Measurements from ENCODE around the gene ARFGEF2.

Gene ARFGEF2

DNA sequence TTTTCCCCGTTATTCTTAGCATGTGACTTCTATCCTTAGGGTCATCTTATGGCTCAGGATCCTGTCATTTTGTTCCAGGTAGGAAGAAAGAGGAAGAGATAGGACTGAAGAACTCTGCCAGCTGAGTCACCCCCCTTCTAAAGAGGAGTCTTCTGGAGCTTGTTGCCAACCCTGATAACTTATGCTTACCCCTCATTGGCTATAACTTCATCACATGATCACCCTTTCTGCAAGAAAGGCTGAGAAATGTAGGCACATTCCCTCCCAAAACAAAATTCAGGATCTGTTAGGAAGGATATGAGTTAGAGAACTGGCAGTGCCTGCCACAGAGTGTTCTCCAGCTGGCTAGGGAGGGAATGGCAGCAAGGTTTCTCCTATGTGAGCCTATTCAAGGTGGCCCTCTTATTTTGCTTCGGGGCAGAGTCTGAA lies 35.6 kb downstream of the ARFGEF2 start:
- H3K4me3 ChIP-seq (ENCODE audit: low read depth, low read length): no peak overlapping the region
- TF ChIP-seq, protein P1, sequence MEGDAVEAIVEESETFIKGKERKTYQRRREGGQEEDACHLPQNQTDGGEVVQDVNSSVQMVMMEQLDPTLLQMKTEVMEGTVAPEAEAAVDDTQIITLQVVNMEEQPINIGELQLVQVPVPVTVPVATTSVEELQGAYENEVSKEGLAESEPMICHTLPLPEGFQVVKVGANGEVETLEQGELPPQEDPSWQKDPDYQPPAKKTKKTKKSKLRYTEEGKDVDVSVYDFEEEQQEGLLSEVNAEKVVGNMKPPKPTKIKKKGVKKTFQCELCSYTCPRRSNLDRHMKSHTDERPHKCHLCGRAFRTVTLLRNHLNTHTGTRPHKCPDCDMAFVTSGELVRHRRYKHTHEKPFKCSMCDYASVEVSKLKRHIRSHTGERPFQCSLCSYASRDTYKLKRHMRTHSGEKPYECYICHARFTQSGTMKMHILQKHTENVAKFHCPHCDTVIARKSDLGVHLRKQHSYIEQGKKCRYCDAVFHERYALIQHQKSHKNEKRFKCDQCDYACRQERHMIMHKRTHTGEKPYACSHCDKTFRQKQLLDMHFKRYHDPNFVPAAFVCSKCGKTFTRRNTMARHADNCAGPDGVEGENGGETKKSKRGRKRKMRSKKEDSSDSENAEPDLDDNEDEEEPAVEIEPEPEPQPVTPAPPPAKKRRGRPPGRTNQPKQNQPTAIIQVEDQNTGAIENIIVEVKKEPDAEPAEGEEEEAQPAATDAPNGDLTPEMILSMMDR (IDR thresholded peaks at IDR 0.05; ENCODE audit: low read depth, low read length): no peak

DNA sequence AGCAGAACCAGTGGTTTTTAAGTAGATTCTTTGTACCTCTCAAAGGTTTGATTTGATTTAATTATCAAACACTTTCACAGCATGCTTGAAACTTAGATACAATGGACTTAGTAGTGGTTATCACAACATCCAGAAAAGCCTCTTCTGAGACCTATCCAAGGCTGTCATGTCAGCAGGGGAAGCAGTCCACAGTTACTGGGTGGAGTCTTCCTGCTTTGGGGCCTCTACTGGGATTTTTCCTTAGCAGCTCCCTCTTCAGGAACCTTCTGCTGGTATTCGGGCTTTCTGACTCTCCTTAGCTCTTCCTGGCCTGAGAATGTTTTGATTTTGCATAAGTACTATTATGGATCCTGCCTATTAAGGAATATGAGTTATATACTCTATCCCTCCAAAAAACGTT lies 36.0 kb downstream of the ARFGEF2 start:
- no peak overlapping the region for H3K4me3 ChIP-seq (ENCODE audit: low read depth, low read length)
- TF ChIP-seq, protein P1 (IDR thresholded peaks at IDR 0.05; ENCODE audit: low read depth, low read length): no peak

DNA sequence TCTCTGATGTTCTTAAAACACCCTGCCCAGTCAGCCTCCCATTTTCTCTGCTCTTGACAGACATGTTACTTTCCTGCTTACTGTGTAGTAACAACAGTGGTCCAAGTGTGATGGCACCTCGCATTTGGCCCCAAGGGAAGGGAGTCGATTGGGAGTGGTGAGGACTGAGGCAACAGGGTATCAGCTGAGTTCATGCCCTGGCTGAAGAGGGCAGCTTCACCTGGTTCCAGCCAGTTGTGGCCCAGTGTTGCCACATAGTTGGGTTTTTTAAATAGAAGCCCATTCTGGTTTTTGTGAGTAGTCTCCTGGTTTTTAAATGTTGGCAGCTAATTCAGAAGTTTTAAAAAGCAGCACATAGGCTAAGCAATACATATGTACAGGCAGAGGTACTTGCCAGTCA lies 37.2 kb downstream of the ARFGEF2 start:
- TF ChIP-seq, protein P1 (IDR thresholded peaks at IDR 0.05; ENCODE audit: low read depth, low read length): no peak
- H3K4me3 ChIP-seq (ENCODE audit: low read depth, low read length): no peak overlapping the region

DNA sequence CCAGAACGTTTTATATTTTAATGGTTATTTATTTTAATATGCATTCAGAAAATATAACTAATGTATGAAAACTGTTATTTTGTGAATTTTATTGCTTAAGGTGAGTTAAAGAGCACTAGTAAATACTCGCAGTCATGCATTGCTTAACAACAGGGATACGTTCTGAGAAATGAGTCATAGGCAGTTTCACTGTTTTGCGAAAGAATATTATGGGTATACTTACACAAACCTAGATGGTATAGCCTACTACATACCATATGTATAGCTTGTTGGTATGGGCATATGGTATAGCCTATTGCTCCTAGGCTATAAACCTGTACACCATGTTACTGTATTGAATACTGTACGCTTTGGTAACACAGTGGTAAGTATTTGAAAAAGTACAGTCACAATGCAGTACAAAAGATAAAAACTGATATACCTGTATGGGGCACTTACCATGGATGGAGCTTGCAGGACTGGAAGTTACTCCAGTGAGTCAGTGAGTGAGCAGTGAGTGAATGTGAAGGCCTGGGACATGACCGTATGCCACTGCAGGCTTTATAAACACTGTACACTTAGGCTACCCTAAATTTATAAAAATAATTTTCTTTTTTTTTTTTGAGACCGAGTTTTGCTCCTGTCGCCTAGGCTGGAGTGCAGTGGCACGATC lies 38.5 kb downstream of the ARFGEF2 start:
- H3K4me3 ChIP-seq (ENCODE audit: low read depth, low read length): no peak overlapping the region
- TF ChIP-seq, protein P1 (IDR thresholded peaks at IDR 0.05; ENCODE audit: low read depth, low read length): no peak

DNA sequence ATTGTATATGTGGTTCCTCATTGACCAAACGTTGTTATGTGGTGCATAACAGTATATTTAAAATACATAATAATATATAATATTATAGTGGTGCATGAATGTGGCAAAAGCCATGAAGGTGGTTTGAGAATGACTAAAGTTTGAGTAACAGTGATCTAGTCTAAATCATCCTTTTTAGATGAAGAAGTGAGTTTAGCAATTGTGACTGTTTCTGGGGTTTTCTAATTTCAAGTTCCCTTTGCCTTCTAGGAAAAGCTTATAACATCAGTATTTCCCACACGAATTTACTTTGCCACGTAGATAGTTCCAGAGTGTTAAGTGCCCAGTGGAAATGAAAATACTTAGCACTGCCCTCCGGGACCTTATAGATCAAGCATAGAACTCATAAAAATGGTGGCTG lies 40.9 kb downstream of the ARFGEF2 start:
- H3K4me3 ChIP-seq (ENCODE audit: low read depth, low read length): no peak overlapping the region
- TF ChIP-seq, protein P1 (IDR thresholded peaks at IDR 0.05; ENCODE audit: low read depth, low read length): no peak

DNA sequence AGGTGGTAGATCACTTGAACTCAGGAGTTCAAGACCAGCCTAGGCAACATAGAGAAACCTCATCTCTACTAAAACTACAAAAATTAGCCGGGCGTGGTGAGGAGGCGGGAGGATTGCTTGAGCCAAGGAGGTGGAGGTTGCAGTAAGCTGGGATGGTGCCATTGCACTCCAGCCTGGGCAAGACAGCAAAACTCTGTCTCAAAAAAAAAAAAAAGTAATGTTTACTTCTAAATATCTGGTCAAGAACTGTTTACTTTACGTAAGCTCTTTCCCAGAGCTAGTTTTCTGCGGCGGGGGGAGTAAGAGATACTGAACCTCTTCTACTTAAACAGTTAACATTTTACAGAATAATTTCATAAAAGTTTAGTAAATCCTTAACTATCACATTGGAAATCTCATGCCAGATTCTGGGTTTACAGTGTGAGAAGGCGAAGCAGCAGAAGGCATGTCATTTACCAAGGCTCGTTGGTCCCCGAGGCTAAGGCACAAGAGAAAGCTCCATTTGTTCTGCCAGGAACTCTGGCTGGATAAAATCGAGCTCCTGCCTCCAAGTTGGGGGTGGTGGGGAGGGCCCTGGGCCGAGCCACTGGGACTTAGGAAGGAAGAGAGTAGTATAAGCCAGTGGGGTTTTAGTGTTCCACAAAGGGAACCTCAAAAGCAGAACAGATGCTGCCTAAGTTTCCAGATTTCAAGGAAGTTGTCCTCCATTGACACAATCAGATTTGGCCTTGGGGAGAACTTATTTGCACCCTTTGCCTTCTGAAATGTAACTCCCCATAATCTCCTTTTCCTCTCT lies 41.7 kb downstream of the ARFGEF2 start:
- TF ChIP-seq, protein P1 (IDR thresholded peaks at IDR 0.05; ENCODE audit: low read depth, low read length): no peak
- no peak overlapping the region for H3K4me3 ChIP-seq (ENCODE audit: low read depth, low read length)
